Osteocyte (in vitro differentiated cells): ENCODE results near the gene CDA. TPM values are rescaled to one million over a fixed set of nuclear protein-coding genes. Genes with fewer than 3 reads are reported as not detected.

Experiments used
- DNase-seq: peaks from one replicate; pipeline ENCODE4 v3.0.0; 2021; ENCODE audit warnings: mixed read lengths; ENCODE audit not compliant: unreplicated experiment; ENCODE audit errors: extremely low spot score
- H3K27ac Mint-ChIP-seq: one replicate; pipeline ENCODE4 v1.8.0; 2021; ENCODE audit warnings: mild to moderate bottlenecking, mixed read lengths; ENCODE audit not compliant: unreplicated experiment
- H3K27me3 Mint-ChIP-seq: one replicate; pipeline ENCODE4 v1.8.0; 2021; ENCODE audit warnings: mixed read lengths; ENCODE audit not compliant: unreplicated experiment
- H3K36me3 Mint-ChIP-seq: one replicate; pipeline ENCODE4 v1.8.0; 2021; ENCODE audit warnings: mixed read lengths; ENCODE audit not compliant: unreplicated experiment
- H3K4me1 Mint-ChIP-seq: one replicate; pipeline ENCODE4 v1.8.0; 2021; ENCODE audit warnings: mixed read lengths; ENCODE audit not compliant: unreplicated experiment
- H3K4me3 Mint-ChIP-seq: one replicate; pipeline ENCODE4 v1.8.0; 2021; ENCODE audit warnings: mild to moderate bottlenecking, moderate library complexity, mixed read lengths; ENCODE audit not compliant: unreplicated experiment
- H3K9me3 Mint-ChIP-seq: one replicate; pipeline ENCODE4 v1.8.0; 2021; ENCODE audit warnings: mixed read lengths; ENCODE audit not compliant: unreplicated experiment
- total RNA-seq: library from RNA; stranded (reverse); gene quantifications from 2 replicates; pipeline ENCODE4 v1.2.1, GENCODE V29; 2021
- TF ChIP-seq, protein P1 (sequence below): fragments of 200-600 bp; sonication (generic); IDR thresholded peaks from 2 replicates; pipeline ENCODE4 v1.5.0; 2021; ENCODE audit warnings: antibody characterized with exemption, mild to moderate bottlenecking, moderate library complexity

Gene CDA
- total RNA-seq, 1 donor from 2014 or later, result not detected

DNA sequence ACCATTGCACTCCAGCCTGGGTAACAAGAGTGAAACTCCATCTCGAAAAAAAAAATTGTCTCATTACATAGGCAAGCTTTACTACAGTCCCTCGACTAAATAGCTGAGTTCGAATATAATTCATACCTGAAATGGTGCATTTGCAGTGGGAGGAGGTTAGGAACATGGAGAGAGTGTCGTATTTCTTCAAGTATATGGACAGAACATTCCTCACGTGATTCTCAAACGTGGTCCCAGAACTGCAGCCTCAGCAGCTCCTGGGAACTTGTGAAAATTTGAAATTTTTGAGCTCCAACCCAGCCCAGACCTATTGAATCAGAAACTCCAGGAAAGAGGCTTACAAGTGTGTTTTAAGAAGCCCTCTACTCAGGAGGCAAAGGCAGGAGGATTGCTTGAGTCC lies 7.2 kb downstream of the CDA start:
- Mint-ChIP-seq H3K27me3 (peaks cover 5% of the 10 kb centered on the region), H3K36me3 (no peaks in the 10 kb centered on the region), H3K9me3 (peaks cover 3% of the 10 kb centered on the region), H3K4me1 (peaks cover 13% of the 10 kb centered on the region), H3K4me3 (no peak overlapping the region), H3K27ac (no peak overlapping the region)
- TF ChIP-seq, protein P1, sequence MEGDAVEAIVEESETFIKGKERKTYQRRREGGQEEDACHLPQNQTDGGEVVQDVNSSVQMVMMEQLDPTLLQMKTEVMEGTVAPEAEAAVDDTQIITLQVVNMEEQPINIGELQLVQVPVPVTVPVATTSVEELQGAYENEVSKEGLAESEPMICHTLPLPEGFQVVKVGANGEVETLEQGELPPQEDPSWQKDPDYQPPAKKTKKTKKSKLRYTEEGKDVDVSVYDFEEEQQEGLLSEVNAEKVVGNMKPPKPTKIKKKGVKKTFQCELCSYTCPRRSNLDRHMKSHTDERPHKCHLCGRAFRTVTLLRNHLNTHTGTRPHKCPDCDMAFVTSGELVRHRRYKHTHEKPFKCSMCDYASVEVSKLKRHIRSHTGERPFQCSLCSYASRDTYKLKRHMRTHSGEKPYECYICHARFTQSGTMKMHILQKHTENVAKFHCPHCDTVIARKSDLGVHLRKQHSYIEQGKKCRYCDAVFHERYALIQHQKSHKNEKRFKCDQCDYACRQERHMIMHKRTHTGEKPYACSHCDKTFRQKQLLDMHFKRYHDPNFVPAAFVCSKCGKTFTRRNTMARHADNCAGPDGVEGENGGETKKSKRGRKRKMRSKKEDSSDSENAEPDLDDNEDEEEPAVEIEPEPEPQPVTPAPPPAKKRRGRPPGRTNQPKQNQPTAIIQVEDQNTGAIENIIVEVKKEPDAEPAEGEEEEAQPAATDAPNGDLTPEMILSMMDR, result no peak
- no peak for DNase-seq

DNA sequence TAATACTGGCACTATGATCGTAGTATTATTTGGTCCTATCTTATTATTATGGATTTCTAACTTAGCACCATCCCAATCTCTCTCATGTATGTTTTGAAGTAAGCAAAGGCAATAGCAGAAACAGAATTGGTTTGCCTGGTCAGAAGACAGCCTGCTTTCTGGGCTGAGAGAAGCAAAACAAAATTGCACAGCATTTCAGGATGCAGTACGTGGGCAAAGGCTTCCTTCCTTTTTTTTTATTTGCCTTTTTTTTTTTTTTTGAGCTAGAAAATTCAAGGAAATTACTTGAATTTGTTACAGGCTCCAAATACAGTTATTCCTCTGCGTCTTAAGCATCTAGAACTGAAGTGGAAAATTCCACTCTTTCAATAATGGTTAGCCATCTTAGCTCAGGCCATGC lies 8.8 kb downstream of the CDA start:
- Mint-ChIP-seq H3K4me1 (peaks cover 24% of the 10 kb centered on the region), H3K36me3 (no peaks in the 10 kb centered on the region), H3K4me3 (no peak overlapping the region), H3K27me3 (peaks cover 2% of the 10 kb centered on the region), H3K9me3 (peaks cover 7% of the 10 kb centered on the region), H3K27ac (no peak overlapping the region)
- no peak for DNase-seq
- TF ChIP-seq, protein P1, result no peak

DNA sequence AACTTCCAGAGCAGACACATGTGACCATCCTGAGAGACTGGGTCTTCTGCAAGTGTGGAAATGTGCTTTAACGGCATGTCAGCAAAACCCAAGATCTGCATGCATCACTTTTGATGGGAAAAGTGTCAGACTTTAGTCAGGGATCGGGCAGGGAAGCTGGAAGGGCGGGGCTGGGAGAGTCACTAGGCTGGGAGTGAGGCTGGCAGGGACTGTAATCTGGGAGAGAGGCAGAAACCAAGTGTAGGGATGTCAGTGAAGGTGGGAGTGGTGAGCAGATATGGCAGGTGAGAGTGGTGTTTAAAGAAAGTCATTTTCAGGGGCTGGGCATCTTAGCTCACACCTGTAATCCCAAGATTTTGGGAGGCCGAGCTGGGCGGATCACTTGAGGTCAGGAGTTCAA lies 11.3 kb downstream of the CDA start:
- no peaks in the 10 kb centered on the region for H3K27me3 Mint-ChIP-seq
- DNase-seq, result no peak
- TF ChIP-seq, protein P1, result no peak
- peaks cover 10% of the 10 kb centered on the region for H3K9me3 Mint-ChIP-seq
- no peaks in the 10 kb centered on the region for H3K36me3 Mint-ChIP-seq
- no peak overlapping the region for H3K27ac Mint-ChIP-seq
- no peak overlapping the region for H3K4me3 Mint-ChIP-seq
- peaks cover 25% of the 10 kb centered on the region for H3K4me1 Mint-ChIP-seq

DNA sequence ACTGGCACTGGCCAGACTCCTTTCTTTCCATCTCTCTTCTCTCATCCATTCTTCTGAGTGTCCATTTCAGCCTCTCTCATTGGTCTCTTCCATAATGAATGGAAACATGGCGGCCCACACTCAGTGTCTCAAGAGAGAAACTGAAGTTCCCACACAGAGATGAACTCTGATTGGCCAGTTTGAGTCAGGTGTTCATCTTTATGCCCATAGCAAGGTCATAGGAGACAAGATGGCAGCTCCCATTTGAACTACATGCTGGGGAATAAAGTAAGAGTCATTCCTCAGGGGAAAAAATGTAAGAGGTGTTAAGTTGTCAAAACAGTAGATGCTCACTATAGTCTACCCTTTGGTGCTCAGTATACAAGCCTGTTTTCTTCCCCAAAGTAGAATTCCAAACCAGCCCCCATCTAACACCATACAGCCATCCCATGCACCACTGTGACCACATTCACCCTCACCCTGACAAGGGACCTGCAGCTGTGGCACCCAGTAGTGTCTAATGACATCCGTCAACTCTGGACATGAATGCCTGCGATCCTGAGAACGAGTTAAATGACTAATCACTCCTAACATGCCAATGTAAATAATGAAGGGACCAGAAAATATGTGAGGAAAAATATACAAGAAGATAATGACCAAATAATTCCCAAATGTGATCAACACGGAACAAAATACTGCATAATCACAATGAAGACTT lies 12.4 kb downstream of the CDA start:
- TF ChIP-seq, protein P1, result no peak
- Mint-ChIP-seq H3K36me3 (no peaks in the 10 kb centered on the region), H3K27me3 (no peaks in the 10 kb centered on the region), H3K9me3 (peaks cover 10% of the 10 kb centered on the region), H3K4me3 (no peak overlapping the region), H3K4me1 (peaks cover 22% of the 10 kb centered on the region), H3K27ac (peak overlapping the region; percentile 40)
- DNase-seq, result no peak

DNA sequence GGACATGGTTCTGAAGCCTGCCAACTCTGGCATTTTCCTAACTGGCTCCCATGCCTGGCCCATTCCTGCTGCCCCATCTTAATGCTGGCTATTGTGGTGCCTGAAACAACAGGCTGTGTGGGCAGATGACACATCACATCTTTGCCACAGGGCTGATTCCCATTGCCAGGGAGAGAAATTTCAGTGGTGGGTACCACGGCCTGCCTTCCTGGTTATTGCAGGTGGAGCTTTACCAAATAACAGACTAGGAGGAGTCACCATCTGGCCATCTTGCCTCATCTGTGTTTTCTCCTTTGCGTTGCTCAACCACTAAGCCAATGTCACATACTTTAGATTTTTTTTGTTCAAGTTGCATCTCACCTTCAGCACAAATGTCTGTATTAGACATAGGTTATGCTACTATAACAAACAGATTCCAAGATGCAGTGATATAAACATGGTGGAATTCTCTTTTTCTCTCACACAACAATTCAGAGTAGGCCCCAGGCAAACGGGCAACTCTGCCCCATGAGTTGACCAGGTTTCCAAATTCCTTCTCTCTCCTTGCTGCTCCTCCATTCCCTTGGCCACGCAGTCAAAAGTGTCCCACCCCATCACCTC lies 14.1 kb downstream of the CDA start:
- Mint-ChIP-seq H3K27ac (no peak overlapping the region), H3K9me3 (peaks cover 10% of the 10 kb centered on the region), H3K4me3 (no peak overlapping the region), H3K27me3 (no peaks in the 10 kb centered on the region), H3K36me3 (no peaks in the 10 kb centered on the region), H3K4me1 (peaks cover 22% of the 10 kb centered on the region)
- no peak for DNase-seq
- TF ChIP-seq, protein P1, result no peak
